Hepatocyte (in vitro differentiated cells): Measurements from ENCODE around the gene CHRNB1.

Experiments
- EZH2 ChIP-seq: fragments of 200-600 bp; sonication (generic); IDR thresholded peaks from 2 replicates; pipeline ENCODE4 v1.6.1; 2016; ENCODE audit warnings: antibody characterized with exemption, mild to moderate bottlenecking, borderline replicate concordance
- TF ChIP-seq, protein P1 (sequence below): fragments of 200-600 bp; sonication (generic); IDR thresholded peaks from 2 replicates; pipeline ENCODE4 v1.5.1; 2016; ENCODE audit warnings: antibody characterized with exemption, mild to moderate bottlenecking; ENCODE audit not compliant: poor library complexity

DNA sequence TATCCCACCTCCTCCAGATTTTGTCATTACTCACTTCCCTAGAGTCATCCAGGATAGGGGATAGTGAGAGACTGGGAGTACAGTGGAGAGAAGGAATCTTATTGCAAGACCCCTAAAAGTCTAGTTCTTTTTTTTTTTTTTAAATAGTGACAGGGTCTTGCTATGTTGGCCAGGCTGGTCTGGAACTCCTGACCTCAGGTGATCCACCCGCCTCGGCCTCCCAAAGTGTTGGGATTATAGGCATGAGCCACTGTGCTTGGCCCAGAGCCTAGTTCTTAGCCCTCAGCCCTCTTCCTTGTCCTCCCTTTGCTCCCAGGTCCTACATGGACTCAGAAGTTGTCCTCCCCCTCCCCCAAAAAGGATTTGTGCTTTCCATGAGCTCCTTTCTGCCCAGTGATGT is 2.7 kb upstream of the CHRNB1 start:
- TF ChIP-seq, protein P1, sequence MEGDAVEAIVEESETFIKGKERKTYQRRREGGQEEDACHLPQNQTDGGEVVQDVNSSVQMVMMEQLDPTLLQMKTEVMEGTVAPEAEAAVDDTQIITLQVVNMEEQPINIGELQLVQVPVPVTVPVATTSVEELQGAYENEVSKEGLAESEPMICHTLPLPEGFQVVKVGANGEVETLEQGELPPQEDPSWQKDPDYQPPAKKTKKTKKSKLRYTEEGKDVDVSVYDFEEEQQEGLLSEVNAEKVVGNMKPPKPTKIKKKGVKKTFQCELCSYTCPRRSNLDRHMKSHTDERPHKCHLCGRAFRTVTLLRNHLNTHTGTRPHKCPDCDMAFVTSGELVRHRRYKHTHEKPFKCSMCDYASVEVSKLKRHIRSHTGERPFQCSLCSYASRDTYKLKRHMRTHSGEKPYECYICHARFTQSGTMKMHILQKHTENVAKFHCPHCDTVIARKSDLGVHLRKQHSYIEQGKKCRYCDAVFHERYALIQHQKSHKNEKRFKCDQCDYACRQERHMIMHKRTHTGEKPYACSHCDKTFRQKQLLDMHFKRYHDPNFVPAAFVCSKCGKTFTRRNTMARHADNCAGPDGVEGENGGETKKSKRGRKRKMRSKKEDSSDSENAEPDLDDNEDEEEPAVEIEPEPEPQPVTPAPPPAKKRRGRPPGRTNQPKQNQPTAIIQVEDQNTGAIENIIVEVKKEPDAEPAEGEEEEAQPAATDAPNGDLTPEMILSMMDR, result no peak
- no peak for TF ChIP-seq EZH2
